Stimulated activated CD4-positive, alpha-beta T cell treated with anti-CD3 and anti-CD28 coated beads, Interleukin-1b, Interleukin-23, amount 100 ng/mL, for 1 hour (primary cell): ENCODE measurements around the gene PPFIBP1.

Source experiments
- DNase-seq, 2 donors: peaks; one replicate each; pipeline ENCODE4 v3.0.0-alpha.2; 2020; ENCODE audit warnings: low read depth in 2 of 2

The PPFIBP1 gene

GRCh38 chr12:27513155-27513824 is 10.7 kb upstream of the PPFIBP1 start:
- DNase-seq = no peak

GRCh38 chr12:27515671-27516070 is 8.3 kb upstream of the PPFIBP1 start:
- DNase-seq = no peak

- DNase-seq = no peak
Observed at GRCh38 chr12:27516625-27517024, 7.4 kb upstream of the PPFIBP1 start.

GRCh38 chr12:27517546-27517945 is 6.5 kb upstream of the PPFIBP1 start:
- DNase-seq = no peak

- DNase-seq = no peak
Observed at GRCh38 chr12:27517961-27518665, 5.9 kb upstream of the PPFIBP1 start.

- no peak for DNase-seq
Observed at GRCh38 chr12:27521066-27521465, 2.9 kb upstream of the PPFIBP1 start.

- no peak for DNase-seq
Observed at GRCh38 chr12:27521981-27522380, 2.0 kb upstream of the PPFIBP1 start.

GRCh38 chr12:27523305-27523641 is 733 bp upstream of the PPFIBP1 start:
- no peak for DNase-seq

GRCh38 chr12:27524494-27524835 is 459 bp downstream of the PPFIBP1 start:
- no peak for DNase-seq

GRCh38 chr12:27524839-27525753 is 1.1 kb downstream of the PPFIBP1 start:
- no peak for DNase-seq

- DNase-seq = no peak
Observed at GRCh38 chr12:27527512-27527911, 3.5 kb downstream of the PPFIBP1 start.

GRCh38 chr12:27528788-27529187 is 4.8 kb downstream of the PPFIBP1 start:
- DNase-seq = no peak

- DNase-seq = no peak
Observed at GRCh38 chr12:27530157-27530922, 6.3 kb downstream of the PPFIBP1 start.

GRCh38 chr12:27531896-27532295 is 7.9 kb downstream of the PPFIBP1 start:
- DNase-seq = no peak

GRCh38 chr12:27534060-27534764 is 10.2 kb downstream of the PPFIBP1 start:
- DNase-seq = no peak

- no peak for DNase-seq
Observed at GRCh38 chr12:27534765-27535161, 10.8 kb downstream of the PPFIBP1 start.

GRCh38 chr12:27535318-27535717 is 11.3 kb downstream of the PPFIBP1 start:
- no peak for DNase-seq

GRCh38 chr12:27537855-27538675 is 14.1 kb downstream of the PPFIBP1 start:
- no peak for DNase-seq

GRCh38 chr12:27539191-27539631 is 15.2 kb downstream of the PPFIBP1 start:
- no peak for DNase-seq

GRCh38 chr12:27541031-27541719 is 17.2 kb downstream of the PPFIBP1 start:
- DNase-seq = no peak
